HG03442 (cell line): ENCODE measurements around the gene NT5DC3.
A peak's percentile ranks its signal among the peaks of the same experiment; 100 is the strongest.

Experiments used
- ATAC-seq: cut with Tn5 transposase; IDR thresholded peaks from one replicate; pipeline ENCODE4 v1.9.1; 2021; ENCODE audit warnings: mild to moderate bottlenecking, moderate library complexity; ENCODE audit not compliant: unreplicated experiment

Gene NT5DC3

DNA sequence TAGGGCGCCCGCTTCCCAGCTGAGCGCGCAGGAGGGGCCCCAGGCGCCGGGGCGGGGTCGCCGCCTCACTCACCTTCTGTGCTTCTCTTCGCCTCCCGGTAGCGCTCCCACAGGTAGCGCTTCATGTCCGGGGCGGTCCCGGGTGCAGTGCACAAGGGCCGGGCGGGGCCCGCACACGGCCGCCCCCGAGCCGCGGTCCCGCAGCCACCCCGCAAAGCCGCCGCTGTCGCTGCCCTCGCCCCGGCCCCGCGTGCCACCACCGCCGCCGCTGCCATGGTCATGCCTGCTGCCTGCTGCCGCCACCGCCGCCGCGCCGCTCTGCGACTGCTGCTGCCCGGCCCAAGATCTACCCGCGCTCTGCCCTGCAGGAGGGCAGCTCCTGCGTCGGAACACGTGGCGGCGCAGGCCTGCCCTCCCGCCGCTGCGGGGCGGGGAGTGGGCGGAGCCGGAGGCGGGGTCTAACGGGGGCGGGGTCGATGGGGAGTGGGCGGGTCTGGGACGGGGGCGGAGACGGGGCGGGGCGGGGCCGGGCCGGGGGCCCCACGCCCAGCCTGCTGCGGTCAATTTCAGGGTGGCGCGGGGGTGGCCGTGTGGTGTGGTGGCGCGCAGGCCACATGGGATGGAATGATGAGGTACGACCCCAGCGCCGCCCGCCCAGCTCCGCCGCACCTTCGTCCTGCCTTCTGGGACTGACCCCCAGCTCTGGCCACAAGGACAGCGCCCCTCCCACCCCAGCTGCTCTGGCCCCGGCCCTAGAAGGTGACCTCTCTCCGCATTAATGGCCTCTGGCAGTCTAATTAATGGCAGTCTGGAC, at the start of gene NT5DC3:
Gene NT5DC3 (minus strand): TSS at position 359 of the 814 bp plus-strand sequence. CDS start 78 bp downstream, at position 281.
- peak; percentile 82 for ATAC-seq

GRCh38 chr12:103887738-103888137, 46.7 kb upstream of the NT5DC3 start:
- ATAC-seq: no peak

DNA sequence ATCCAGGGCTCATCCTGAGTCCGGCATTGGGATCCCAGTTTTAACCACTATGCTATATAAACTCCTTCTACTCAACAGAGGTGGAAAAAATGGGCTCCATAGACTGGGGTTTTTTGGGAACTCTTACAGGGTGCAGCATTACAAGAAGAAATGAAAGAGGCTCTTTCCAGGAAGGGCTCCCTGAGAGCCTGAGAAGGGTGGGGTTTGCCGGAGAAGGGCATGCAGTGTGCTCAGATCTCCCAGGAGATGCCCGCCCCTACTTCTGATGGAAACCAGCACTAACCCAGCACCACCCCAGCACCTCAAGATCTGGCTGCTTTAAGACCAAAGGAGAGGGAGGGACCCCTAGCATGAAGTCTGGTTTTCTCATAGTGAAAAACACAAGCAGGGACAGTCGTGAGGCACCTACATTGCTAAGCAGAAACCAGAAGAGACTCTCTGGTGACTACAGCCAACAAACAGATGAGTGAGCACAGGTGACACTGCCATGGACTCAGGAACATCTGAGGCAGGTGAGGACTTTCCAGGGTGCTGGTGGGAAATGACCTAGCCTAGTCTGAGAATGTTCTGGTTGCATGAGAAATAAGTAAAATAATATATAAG, 45.3 kb upstream of the NT5DC3 start:
- no peak for ATAC-seq

- ATAC-seq: no peak
Measured at GRCh38 chr12:103884316-103884715, 43.3 kb upstream of the NT5DC3 start.

DNA sequence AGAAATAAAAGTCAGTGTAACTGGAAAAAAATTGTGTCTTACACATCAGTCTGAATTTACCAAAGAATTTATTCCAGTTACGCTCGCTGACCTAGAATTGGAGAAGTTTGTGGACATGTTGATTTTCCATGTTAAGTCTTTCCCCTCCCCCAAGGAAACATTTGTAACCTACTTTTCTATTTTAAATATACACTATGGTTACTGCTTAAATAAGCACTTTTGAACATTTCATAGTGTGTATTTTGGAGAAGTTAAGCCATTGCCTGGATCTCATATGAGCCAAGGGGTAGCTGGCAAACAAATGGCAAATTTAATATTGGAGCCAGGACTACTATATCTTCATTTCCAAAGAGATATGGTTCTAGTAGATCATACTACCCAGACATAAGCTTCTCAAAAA, 42.9 kb upstream of the NT5DC3 start:
- ATAC-seq: no peak

DNA sequence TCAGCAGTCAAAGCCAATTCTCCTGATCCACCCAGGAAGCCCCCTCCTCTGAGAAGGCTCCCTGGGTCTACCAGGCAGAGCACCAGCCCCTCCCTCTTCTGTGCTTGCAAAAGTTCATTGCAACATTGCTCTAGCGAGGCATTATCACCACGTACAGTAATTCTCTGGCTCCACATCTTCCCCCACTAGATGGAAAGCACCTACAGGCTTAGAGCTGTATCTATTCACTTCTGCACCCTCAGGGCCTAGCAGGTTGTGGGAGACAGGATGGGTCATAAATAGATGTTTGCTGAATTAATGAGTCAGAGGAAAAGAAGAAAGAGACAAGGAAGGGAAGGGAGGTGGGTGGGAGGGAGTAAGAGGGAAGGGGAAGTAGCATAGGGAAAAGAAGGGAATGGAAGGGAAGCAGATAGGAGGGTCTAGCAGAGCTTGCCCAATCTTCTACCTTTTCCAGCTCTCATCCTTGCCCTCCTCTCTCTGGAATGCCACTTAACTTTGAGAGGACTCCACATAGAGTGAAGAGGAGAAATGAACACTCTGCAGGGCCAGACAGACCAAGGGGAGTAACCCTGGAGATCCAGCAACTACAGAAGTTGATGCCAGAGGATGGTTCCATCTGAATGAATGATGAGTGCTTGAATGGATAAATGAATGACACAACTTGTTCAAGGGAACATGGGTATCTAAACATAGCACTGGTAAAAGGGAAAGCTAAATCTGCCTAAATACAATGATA, 42.0 kb upstream of the NT5DC3 start:
- ATAC-seq: no peak

DNA sequence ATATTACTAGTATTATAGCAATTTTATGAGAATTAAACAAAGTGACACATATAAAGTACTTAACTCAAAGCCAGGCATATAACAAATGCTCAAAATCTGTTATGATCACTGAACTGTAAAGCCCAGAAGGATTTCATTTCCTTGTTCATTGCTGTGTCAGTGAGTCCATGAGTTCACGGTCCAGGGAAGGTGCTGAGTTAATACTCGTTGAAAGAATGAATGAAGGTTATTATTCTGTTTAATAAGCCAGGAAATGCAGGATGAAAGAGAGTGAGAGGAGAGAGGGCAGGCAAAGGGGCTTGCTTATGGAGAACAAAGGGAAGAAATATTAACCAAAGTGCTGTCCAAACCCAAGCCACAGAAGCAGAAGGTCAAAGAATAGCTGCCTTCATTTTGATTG, 40.2 kb upstream of the NT5DC3 start:
- no peak for ATAC-seq

DNA sequence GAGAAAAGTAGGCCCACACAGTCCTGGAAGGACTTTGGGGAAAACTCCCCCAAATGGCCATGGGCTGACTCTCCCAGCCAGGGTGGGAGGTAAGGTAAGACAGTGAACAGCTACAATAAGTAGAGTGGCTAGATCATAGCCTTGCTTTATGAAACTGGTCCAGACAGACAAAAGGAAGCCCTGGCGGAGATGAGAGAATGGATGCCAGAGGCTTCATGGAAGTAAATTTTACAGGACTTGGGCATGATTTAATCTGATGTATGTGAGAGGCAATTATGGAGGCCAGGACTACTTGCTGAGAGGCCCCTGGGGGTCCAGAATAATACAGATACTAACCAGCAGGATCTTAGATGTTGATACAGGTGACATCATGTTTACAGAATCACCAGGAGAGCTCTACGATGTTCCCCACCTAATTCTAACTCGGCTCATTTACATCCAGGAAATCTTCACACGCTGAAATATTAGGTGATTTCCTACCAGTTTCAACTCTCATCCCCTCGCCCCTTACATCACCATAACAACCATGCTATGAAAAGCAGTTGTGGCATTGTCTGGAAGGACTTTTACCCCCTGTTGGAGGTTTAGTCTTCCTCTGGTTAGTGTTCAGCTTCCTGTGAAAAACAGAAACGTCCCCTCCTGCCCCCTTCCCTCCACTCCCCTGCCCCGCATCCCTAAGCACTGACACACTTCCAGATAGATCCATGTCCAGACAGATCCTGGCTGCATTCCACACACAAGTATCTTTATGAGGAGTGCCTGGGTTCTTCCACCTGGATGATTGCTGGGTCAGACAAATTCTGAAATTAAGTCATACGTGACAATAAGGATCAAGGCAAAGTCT, 39.5 kb upstream of the NT5DC3 start:
- peak; percentile 39 for ATAC-seq

- no peak for ATAC-seq
Measured at GRCh38 chr12:103879878-103880277, 38.8 kb upstream of the NT5DC3 start.

- no peak for ATAC-seq
Measured at GRCh38 chr12:103879048-103879692, 38.1 kb upstream of the NT5DC3 start.

- no peak for ATAC-seq
Measured at GRCh38 chr12:103877934-103878510, 37.0 kb upstream of the NT5DC3 start.

- ATAC-seq: no peak
Measured at GRCh38 chr12:103877288-103877687, 36.3 kb upstream of the NT5DC3 start.

- ATAC-seq: no peak
Measured at GRCh38 chr12:103875666-103876065, 34.6 kb upstream of the NT5DC3 start.

DNA sequence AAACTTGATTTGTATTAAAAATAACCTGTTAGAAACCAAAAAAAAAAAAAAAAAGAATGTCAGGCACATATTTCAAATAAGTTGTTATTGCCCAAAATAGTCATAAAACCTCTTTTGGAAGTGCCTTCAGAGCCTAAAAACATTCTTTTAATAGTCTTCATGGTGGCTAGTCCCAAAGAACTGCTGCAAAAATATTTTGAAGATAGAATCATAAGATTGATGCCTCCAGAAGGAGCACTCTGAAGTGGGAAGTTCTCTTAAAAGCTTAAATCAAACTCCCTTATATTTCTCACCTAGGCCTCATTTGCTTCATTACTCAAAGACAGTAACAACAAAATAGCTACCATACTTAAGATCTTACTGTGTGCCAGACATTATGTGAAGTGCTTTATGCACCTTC, 27.2 kb upstream of the NT5DC3 start:
- ATAC-seq: no peak

- no peak for ATAC-seq
Measured at GRCh38 chr12:103865151-103865730, 24.2 kb upstream of the NT5DC3 start.

DNA sequence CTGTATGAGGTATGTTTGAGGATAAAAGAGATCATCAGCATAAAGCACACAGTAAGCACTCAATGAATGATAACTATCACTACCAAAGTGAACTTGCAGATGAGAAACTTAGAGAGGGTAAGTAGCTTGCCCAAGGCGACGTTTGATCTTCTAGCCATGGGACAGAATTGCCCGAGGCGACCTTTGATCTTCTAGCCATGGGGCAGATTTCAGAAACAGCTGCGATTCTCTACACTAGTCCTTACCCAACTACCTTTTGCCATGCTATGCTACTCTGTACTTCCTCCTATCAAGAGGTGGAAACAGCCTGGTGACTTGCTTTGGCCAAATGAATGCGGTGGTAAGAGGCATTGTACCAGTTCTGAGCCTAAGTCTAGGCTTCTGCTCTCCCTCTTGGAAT, 23.7 kb upstream of the NT5DC3 start:
- ATAC-seq: no peak

DNA sequence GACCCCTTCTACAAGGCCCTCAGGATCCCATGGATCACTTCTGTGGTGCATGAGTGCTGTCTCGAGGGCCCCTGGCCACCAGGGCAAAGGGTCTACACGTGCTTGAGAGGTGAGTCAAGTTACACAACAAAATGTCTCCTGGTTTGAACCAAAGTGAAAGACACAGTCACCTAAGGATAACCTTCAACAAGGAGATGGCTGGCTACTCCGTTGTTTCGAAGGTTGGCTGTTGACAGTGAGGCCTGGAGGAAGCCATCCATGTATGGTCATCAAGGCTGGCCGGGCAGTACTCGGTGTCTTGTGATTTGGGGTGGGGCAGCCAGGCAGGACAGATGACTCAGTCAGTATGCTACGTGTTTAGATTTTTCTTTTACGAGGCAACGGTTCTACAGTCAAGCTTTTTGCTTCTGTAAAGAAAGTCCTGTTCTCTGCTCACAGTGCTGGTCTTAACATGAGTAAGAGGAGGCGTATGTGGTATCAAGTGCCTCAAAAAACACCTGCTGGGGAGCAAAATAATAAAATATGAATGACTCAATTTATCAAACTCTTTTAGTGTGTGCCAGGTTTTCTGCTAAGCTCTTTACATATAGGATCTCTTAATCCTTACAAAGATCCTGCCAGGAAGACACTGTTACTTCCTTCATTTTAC, 18.0 kb upstream of the NT5DC3 start:
- no peak for ATAC-seq

DNA sequence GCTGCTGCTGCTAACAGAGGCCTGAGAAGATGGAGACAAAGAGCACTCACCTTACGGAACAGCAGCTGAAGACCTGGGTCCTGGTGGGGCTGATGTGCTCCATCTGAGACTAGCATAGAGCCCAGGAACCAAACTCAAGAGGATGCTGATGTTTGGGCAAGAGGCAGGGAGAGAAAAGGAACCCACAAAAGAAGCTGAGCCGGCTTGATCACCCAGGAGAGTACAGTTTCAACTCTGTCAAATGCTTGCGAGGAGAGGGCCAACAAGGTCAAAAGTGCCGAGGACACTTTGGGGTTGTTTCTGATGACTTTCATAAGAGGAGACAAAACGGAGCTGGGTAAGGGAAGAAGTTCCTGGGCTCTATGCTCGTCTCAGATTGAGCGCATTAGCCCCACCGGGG, 17.3 kb upstream of the NT5DC3 start:
- ATAC-seq: no peak

- no peak for ATAC-seq
Measured at GRCh38 chr12:103857164-103857563, 16.1 kb upstream of the NT5DC3 start.
